ENCODE data around the gene SH3GL3. TPM values are rescaled to one million over a fixed set of nuclear protein-coding genes. Genes with fewer than 3 reads are reported as not detected.

SH3GL3 gene
- total RNA-seq, 1 experiment from 2014 or later: not detected

DNA sequence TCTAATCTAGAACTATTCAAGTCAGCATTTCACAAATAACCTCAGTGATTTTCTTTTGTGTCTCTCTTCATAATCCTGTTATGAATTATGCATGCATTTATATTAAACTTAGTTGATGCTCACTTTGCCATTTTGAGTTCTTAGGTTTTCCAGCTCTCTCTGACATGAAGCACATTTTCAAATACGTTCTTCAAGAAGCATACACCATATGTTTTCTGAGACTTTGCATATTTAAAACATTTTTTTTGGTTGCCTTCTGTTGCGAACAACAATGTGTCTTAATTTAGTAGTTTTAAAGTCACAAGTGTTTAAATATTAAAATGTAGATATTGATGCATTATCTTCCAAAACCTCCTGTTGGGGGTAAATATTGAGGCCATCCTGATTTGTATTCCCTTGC is 37.5 kb downstream of the SH3GL3 start:
- no peak overlapping the region for H3K4me3 ChIP-seq (ENCODE audit: low read depth in 2 of 2, low read length in 2 of 2)
- ATAC-seq (no peak), DNase-seq (ENCODE audit: low read depth, low spot score) (no peak)
- H3K4me1 ChIP-seq (ENCODE audit: control insufficient read depth, insufficient read depth, low read length): no peaks in the 10 kb centered on the region
- in situ Hi-C loops (cut with HindIII; ENCODE audit: low pct_unique_long_range_greater_than_20kb, low sequenced_read_pairs): no loop called here
- CTCF ChIA-PET: no interaction called here
- no peaks in the 10 kb centered on the region; the same call in 1 of the 2 replicates for H3K36me3 ChIP-seq (ENCODE audit: control insufficient read depth, insufficient read depth, low read length)
- POLR2A ChIA-PET: no interaction called here
- no peaks in the 10 kb centered on the region for H3K27me3 ChIP-seq (ENCODE audit: control insufficient read depth, insufficient read depth, low read length)
- TF ChIP-seq SIN3A (IDR thresholded peaks at IDR 0.05; ENCODE audit: borderline replicate concordance, insufficient read depth, low read depth, low read length) (no peak), CTCF (IDR thresholded peaks at IDR 0.05) (no peak), REST (IDR thresholded peaks at IDR 0.05; ENCODE audit: insufficient read depth in 1 of 2, low read depth in 2 of 2, low read length in 1 of 2) (no peak), POLR2AphosphoS5 (IDR thresholded peaks at IDR 0.05; ENCODE audit: low read depth, low read length) (no peak), TCF7L2 (IDR thresholded peaks at IDR 0.05; ENCODE audit: low read depth, low read length) (no peak)
- H3K27ac ChIP-seq (ENCODE audit: low read length): no peak overlapping the region
- no TSS peak for BruUV-seq (replicated peaks)
- intact Hi-C loops (cut with micrococcal nuclease; ENCODE audit: unreplicated experiment): no loop called here
- no peaks in the 10 kb centered on the region for H3K9me3 ChIP-seq (ENCODE audit: control insufficient read depth, insufficient read depth, low read depth, low read length)

DNA sequence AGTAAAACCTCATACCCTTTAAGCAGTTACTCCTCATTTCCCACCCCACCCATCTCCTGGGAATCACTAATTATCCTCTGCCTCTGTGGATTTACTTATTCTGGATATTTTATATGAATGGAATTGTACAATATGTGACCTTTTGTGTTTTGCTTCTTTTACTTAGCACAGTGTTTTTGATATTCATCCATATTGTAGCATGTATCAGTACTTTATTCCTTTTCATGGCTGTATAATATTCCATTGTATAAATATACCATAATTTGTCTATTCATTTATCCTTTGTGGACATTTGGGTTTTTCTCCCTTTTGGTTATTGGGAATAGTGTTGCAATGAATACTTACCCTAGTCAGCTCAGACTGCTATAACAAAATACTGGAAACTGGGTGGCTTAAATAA is 39.2 kb downstream of the SH3GL3 start:
- H3K27me3 ChIP-seq (ENCODE audit: control insufficient read depth, insufficient read depth, low read length): no peaks in the 10 kb centered on the region
- in situ Hi-C loops (cut with HindIII; ENCODE audit: low pct_unique_long_range_greater_than_20kb, low sequenced_read_pairs) (no loop called here), intact Hi-C loops (cut with micrococcal nuclease; ENCODE audit: unreplicated experiment) (no loop called here)
- no peaks in the 10 kb centered on the region for H3K9me3 ChIP-seq (ENCODE audit: control insufficient read depth, insufficient read depth, low read depth, low read length)
- H3K4me3 ChIP-seq (ENCODE audit: low read depth in 2 of 2, low read length in 2 of 2): no peak overlapping the region
- no peak for TF ChIP-seq REST (IDR thresholded peaks at IDR 0.05; ENCODE audit: insufficient read depth in 1 of 2, low read depth in 2 of 2, low read length in 1 of 2)
- no peak for TF ChIP-seq SIN3A (IDR thresholded peaks at IDR 0.05; ENCODE audit: borderline replicate concordance, insufficient read depth, low read depth, low read length)
- no peak for TF ChIP-seq POLR2AphosphoS5 (IDR thresholded peaks at IDR 0.05; ENCODE audit: low read depth, low read length)
- no peak for TF ChIP-seq CTCF (IDR thresholded peaks at IDR 0.05)
- TF ChIP-seq TCF7L2 (IDR thresholded peaks at IDR 0.05; ENCODE audit: low read depth, low read length): no peak
- ChIA-PET POLR2A (no interaction called here), CTCF (no interaction called here)
- no peak overlapping the region for H3K27ac ChIP-seq (ENCODE audit: low read length)
- no peaks in the 10 kb centered on the region; the same call in 1 of the 2 replicates for H3K36me3 ChIP-seq (ENCODE audit: control insufficient read depth, insufficient read depth, low read length)
- H3K4me1 ChIP-seq (ENCODE audit: control insufficient read depth, insufficient read depth, low read length): no peaks in the 10 kb centered on the region
- ATAC-seq: no peak
- DNase-seq (ENCODE audit: low read depth, low spot score): no peak
- BruUV-seq (replicated peaks): no TSS peak
